Panc1 (cell line): ENCODE results near the gene PDE8B. TPM values are rescaled to one million over a fixed set of nuclear protein-coding genes. Genes with fewer than 3 reads are reported as not detected.

Source experiments
- ATAC-seq: fragments of 200-7000 bp; cut with Tn5 transposase; 2 replicates; pipeline ENCODE4 v1.9.1; 2020; ENCODE audit warnings: mild to moderate bottlenecking, moderate library complexity
- BruUV-seq: library from RNA; stranded (reverse); fragments of 400-500 nt; replicated peaks from 2 replicates; lab custom pipeline; 2021; lab: Mats Ljungman, UMichigan
- CTCF ChIA-PET: fragments of 300-600 bp; sonication (Branson Sonifier 250); formaldehyde crosslinking; loops from one replicate; lab custom pipeline; 2022; ENCODE audit warnings: antibody characterized with exemption; lab: Charles Lee
- POLR2A ChIA-PET: fragments of 300-600 bp; sonication (Branson Sonifier 250); formaldehyde crosslinking; loops from one replicate; lab custom pipeline; 2022; ENCODE audit warnings: antibody characterized with exemption; lab: Charles Lee
- DNase-seq: peaks from one replicate; pipeline ENCODE4 v3.0.0-alpha.2; 2010; ENCODE audit warnings: low read depth, low spot score
- H3K27ac ChIP-seq: 2 replicates; pipeline ENCODE4 v1.5.1; 2011; ENCODE audit warnings: mild to moderate bottlenecking, low read length, inconsistent platforms
- H3K27me3 ChIP-seq: fragments of 200-500 bp; sonication (Bioruptor generic); 2 replicates; pipeline ENCODE4 v1.6.0; 2014; ENCODE audit warnings: low read length, inconsistent platforms; ENCODE audit not compliant: control insufficient read depth, insufficient read depth
- H3K36me3 ChIP-seq: fragments of 200-500 bp; sonication (Bioruptor generic); 2 replicates; pipeline ENCODE4 v1.5.1; 2014; ENCODE audit warnings: inconsistent platforms, mild to moderate bottlenecking, low read length, moderate library complexity; ENCODE audit not compliant: control insufficient read depth, insufficient read depth
- H3K4me1 ChIP-seq: 2 replicates; pipeline ENCODE4 v1.5.1; 2011; ENCODE audit warnings: inconsistent platforms, mild to moderate bottlenecking, low read length, moderate library complexity; ENCODE audit not compliant: control insufficient read depth, insufficient read depth
- H3K4me3 ChIP-seq, 2 experiments: 2 replicates each; pipeline ENCODE4 v1.5.1; 2011 to 2012; ENCODE audit warnings: low read depth in 2 of 2, low read length in 2 of 2, mild to moderate bottlenecking in 2 of 2, inconsistent platforms in 1 of 2, moderate library complexity in 1 of 2
- H3K9me3 ChIP-seq: fragments of 200-500 bp; sonication (Bioruptor generic); 2 replicates; pipeline ENCODE4 v1.5.1; 2014; ENCODE audit warnings: low read depth, mild to moderate bottlenecking, inconsistent platforms, low read length, moderate library complexity; ENCODE audit not compliant: control insufficient read depth, insufficient read depth
- POLR2AphosphoS5 ChIP-seq: IDR thresholded peaks from 2 replicates; pipeline ENCODE4 v1.6.1; 2012; ENCODE audit warnings: mild to moderate bottlenecking, low read depth, low read length, moderate library complexity
- REST ChIP-seq, 2 experiments: IDR thresholded peaks; 2 replicates each; pipeline ENCODE4 v1.6.1; 2011 to 2012; ENCODE audit warnings: low read depth in 2 of 2, control low read depth in 1 of 2, low read length in 1 of 2, mild to moderate bottlenecking in 1 of 2, moderate library complexity in 1 of 2; ENCODE audit not compliant: insufficient read depth in 1 of 2
- SIN3A ChIP-seq: IDR thresholded peaks from 2 replicates; pipeline ENCODE4 v1.6.1; 2012; ENCODE audit warnings: low read depth, mild to moderate bottlenecking, low read length, moderate library complexity, borderline replicate concordance; ENCODE audit not compliant: insufficient read depth
- TCF7L2 ChIP-seq: IDR thresholded peaks from 2 replicates; pipeline ENCODE4 v1.6.1; 2011; ENCODE audit warnings: mild to moderate bottlenecking, low read depth, low read length, inconsistent platforms
- in situ Hi-C: cut with HindIII; loops from 2 replicates; pipeline ENCODE4 v1.10.0; 2016; ENCODE audit warnings: low sequenced_read_pairs, low pct_unique_long_range_greater_than_20kb
- intact Hi-C: fragments of 100-400 bp; cut with micrococcal nuclease; formaldehyde crosslinking; loops from one replicate; pipeline ENCODE4 v1.10.0; 2022; ENCODE audit not compliant: unreplicated experiment
- total RNA-seq: library from RNA; stranded (reverse); gene quantifications from one replicate; pipeline ENCODE4 v1.2.1, GENCODE V29; 2021; ENCODE audit not compliant: unreplicated experiment
- TF ChIP-seq, protein P1 (sequence below): fragments of 450-650 bp; IDR thresholded peaks from 2 replicates; pipeline ENCODE4 v1.5.1; 2017; ENCODE audit warnings: mild to moderate bottlenecking

PDE8B gene
- total RNA-seq, 1 experiment from 2014 or later = 0.62 TPM

DNA sequence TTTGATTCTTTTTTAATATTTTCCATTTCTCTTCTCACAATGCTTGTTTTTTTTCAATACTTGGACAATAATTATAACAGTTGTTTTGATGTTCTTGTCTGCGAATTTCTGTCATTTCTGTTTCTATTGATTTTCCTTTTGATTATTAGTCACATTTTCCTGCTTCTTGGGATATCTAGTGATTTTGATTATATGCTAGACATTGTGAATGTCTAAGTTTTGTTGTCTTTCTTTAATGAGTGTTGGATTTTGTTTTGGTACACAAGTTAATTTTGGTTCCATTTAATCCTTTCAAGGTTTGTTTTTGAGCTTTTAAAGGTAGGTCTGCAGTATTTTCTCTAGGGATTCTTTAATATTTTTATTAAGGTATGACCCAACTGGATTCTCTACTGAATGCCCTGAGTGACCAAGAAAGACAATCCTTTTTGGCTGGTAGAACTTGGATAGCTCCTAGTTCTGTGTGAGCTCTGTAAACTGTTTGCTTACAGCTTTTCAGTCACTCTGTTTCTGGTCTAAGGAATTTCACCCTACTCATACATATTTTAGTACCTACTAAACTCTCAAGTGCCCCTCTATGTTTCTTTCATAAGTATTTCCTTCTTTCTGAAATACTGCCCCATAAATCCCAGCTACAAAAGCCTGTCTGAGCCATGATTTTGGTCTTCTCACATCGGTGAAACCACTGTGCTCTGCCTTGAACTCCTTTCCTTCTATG lies 12.5 kb upstream of the PDE8B start:
- intact Hi-C loops = no loop called here
- DNase-seq (no peak), ATAC-seq (no peak)
- Histone ChIP-seq H3K36me3 (no peaks in the 10 kb centered on the region), H3K4me1 (no peaks in the 10 kb centered on the region), H3K27me3 (peaks cover 6% of the 10 kb centered on the region), H3K9me3 (no peaks in the 10 kb centered on the region), H3K4me3 (no peak overlapping the region), H3K27ac (no peak overlapping the region)
- in situ Hi-C loops = no loop called here
- TF ChIP-seq TCF7L2 (no peak), SIN3A (no peak), REST (IDR thresholded peaks at IDR 0.05; ENCODE audit: insufficient read depth in 1 of 2, low read depth in 2 of 2, low read length in 1 of 2) (no peak), POLR2AphosphoS5 (no peak)
- TF ChIP-seq, protein P1, sequence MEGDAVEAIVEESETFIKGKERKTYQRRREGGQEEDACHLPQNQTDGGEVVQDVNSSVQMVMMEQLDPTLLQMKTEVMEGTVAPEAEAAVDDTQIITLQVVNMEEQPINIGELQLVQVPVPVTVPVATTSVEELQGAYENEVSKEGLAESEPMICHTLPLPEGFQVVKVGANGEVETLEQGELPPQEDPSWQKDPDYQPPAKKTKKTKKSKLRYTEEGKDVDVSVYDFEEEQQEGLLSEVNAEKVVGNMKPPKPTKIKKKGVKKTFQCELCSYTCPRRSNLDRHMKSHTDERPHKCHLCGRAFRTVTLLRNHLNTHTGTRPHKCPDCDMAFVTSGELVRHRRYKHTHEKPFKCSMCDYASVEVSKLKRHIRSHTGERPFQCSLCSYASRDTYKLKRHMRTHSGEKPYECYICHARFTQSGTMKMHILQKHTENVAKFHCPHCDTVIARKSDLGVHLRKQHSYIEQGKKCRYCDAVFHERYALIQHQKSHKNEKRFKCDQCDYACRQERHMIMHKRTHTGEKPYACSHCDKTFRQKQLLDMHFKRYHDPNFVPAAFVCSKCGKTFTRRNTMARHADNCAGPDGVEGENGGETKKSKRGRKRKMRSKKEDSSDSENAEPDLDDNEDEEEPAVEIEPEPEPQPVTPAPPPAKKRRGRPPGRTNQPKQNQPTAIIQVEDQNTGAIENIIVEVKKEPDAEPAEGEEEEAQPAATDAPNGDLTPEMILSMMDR = no peak
- ChIA-PET CTCF (no interaction called here), POLR2A (no interaction called here)
- no TSS peak for BruUV-seq

- POLR2A ChIA-PET = no interaction called here
- no peak overlapping the region for H3K4me3 ChIP-seq
- in situ Hi-C loops = no loop called here
- TF ChIP-seq SIN3A (no peak), POLR2AphosphoS5 (no peak), REST (IDR thresholded peaks at IDR 0.05; ENCODE audit: insufficient read depth in 1 of 2, low read depth in 2 of 2, low read length in 1 of 2) (no peak), TCF7L2 (no peak)
- TF ChIP-seq, protein P1 = no peak
- BruUV-seq = no TSS peak
- no peak for ATAC-seq
- H3K27me3 ChIP-seq = peaks cover 8% of the 10 kb centered on the region
- CTCF ChIA-PET = no interaction called here
- no peaks in the 10 kb centered on the region for H3K36me3 ChIP-seq
- H3K27ac ChIP-seq = no peak overlapping the region
- H3K4me1 ChIP-seq = peaks cover 3% of the 10 kb centered on the region; the same call in 1 of the 2 replicates
- no peak for DNase-seq
- intact Hi-C loops = no loop called here
- no peaks in the 10 kb centered on the region for H3K9me3 ChIP-seq
Observed at GRCh38 chr5:77200663-77201062, 9.8 kb upstream of the PDE8B start.
